ENCODE results near the gene TEX36. TPM values are rescaled to one million over a fixed set of nuclear protein-coding genes. Genes with fewer than 3 reads are reported as not detected.
"Not testable (repeated sequence)": the region's sequence is repeated elsewhere in the genome, so short reads cannot be mapped to it uniquely, and the experiment has no call there.

The TEX36 gene
- total RNA-seq, 2 donors from 2014 or later: not detected

DNA sequence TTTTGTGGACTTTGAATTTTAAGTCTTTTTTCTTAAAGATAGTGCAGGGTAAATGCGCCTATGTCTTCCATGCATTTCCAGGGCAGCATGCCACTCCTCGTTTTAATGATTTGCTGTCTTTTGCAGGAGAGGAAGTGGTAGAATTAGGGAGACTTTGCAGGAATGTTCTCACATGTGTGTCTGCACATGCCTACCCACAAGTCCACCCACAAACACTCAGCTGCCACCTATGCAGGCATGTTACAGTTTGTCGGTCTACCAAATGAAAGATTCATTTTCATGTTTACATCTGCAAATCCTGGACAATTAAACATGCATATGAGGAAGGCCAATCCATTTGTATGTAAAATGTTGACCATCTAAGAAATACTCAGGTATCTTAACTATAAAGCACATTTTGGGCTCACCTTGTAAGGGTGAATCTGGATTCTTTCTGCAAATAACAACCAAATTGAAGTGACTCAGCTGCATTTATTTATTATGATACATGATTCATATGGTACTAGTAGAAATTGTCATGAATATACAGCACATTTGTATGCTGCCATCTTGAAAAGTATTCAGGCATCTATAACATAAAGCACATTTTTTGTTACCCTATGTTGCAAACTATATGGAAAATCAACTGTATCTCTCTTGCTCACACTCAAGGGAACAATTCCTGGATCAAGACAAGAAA lies 4.7 kb upstream of the TEX36 start:
- ATAC-seq (replicated peaks in 1 of 2): no peak
- DNase-seq: no peak
- no peaks in the 10 kb centered on the region for H3K27me3 Mint-ChIP-seq (ENCODE audit: low read depth)

DNA sequence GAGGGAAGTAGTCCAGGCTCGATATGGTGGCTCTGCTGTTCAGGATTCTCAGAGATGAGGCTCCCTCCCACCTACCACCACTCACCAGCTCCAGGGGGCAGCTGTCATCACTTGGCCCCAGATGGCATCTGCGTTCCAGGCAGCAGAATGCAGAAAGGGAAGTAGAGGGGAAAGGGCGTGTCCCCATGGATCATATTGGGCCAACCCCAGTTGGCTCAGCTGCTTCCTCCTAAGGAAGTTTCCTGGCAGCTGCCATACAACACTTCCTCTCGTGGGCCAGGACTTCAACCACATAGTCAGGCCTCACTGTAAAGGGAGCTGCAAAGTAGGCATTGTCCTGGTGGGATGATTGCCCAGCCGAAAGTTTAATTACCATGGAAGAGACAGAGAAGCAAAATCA lies 1.6 kb upstream of the TEX36 start:
- Mint-ChIP-seq H3K27ac (no peak overlapping the region), H3K27me3 (ENCODE audit: low read depth) (peaks cover 8% of the 10 kb centered on the region), H3K36me3 (ENCODE audit: insufficient read depth in 2 of 2) (peaks cover 2% of the 10 kb centered on the region in 2 donors), H3K4me3 (no peak overlapping the region), H3K9me3 (peaks cover 2% of the 10 kb centered on the region in 2 donors), H3K4me1 (ENCODE audit: low read depth) (no peaks in the 10 kb centered on the region)
- DNase-seq (no peak), ATAC-seq (replicated peaks in 1 of 2) (no peak)

More for the DNA sequence above, 4.7 kb upstream of the TEX36 start:
- Mint-ChIP-seq H3K4me3 (no peak overlapping the region), H3K4me1 (ENCODE audit: low read depth) (no peaks in the 10 kb centered on the region), H3K36me3 (ENCODE audit: insufficient read depth in 2 of 2) (no peaks in the 10 kb centered on the region), H3K27ac (no peak overlapping the region), H3K9me3 (no peaks in the 10 kb centered on the region)

DNA sequence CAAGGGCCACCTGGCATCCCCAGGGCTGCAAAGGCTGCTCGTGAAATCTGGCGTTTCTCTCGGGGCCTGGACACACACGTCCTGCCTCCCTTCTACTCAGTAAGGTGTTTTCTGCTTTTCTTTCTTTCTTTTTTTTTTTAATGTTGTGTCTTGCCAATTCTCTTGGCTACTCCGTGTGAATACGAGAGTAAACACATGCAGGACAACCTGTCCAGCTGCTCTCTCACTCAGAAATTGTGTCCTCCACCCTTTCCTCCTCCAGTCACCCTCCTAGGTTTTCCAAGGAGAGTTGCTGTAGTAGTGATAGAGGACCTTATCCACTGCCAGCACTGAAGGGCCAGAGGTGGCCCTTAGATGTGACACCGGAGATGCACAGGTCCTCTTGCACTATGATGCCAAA lies 858 bp upstream of the TEX36 start:
- no peak for ATAC-seq (replicated peaks in 1 of 2)
- H3K4me1 Mint-ChIP-seq (ENCODE audit: low read depth): no peaks in the 10 kb centered on the region
- peaks cover 2 to 3% of the 10 kb centered on the region in 2 donors for H3K36me3 Mint-ChIP-seq (ENCODE audit: insufficient read depth in 2 of 2)

DNA sequence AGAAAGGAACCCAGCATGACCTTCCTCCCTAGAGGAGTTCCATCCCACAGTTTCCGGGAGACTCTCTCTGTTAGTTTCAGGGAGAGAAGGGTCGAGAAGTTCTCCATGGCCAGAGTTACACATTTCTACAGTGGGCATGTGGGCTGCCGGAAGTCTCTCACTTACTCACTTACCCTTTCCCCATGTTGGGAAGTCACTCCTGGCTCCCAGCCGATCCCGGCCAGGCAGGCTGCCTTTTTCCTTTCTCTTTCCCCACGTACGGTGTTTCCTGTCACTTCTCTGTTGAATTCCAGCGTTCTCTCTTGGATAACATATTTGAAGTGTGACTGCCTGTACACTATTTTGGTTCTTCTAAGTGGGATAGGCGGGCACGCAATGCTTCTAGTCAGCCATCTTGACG lies 3.5 kb downstream of the TEX36 start:
- no peak for ATAC-seq (replicated peaks in 1 of 2)
- Mint-ChIP-seq H3K36me3 (ENCODE audit: insufficient read depth in 2 of 2) (peaks cover 7 to 10% of the 10 kb centered on the region in 2 donors), H3K4me3 (no peak overlapping the region), H3K27ac (no peak overlapping the region), H3K9me3 (peaks cover 10 to 19% of the 10 kb centered on the region in 2 donors), H3K27me3 (ENCODE audit: low read depth) (peaks cover 8% of the 10 kb centered on the region), H3K4me1 (ENCODE audit: low read depth) (no peaks in the 10 kb centered on the region)
- no peak for DNase-seq

More for the DNA sequence above, 858 bp upstream of the TEX36 start:
- Mint-ChIP-seq H3K27me3 (ENCODE audit: low read depth) (peaks cover 8% of the 10 kb centered on the region), H3K27ac (no peak overlapping the region), H3K9me3 (peaks cover 2 to 4% of the 10 kb centered on the region in 2 donors), H3K4me3 (no peak overlapping the region)
- no peak for DNase-seq

DNA sequence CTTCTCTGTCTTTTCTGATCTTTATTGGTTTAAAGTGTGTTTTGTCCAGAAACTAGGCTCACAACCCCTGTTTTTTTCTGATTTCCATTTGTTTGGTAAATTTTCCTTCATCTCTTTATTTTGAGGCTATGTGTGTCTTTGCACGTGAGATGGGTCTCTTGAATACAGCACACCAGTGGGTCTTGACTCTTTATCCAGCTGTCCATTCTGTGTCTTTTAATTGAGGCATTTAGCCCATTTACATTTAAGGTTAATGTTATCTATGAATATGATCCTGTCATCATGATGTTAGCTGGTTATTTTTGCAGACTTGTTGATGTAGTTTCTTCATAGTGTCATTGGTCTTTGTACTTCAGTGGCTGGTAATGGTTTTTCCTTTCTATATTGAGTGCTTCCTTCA lies 10.1 kb downstream of the TEX36 start:
- Mint-ChIP-seq H3K9me3 (peaks cover 17 to 23% of the 10 kb centered on the region in 2 donors), H3K36me3 (ENCODE audit: insufficient read depth in 2 of 2) (peaks cover 4 to 11% of the 10 kb centered on the region in 2 donors), H3K4me3 (no peak overlapping the region), H3K27me3 (ENCODE audit: low read depth) (peaks cover 30% of the 10 kb centered on the region), H3K27ac (no peak overlapping the region), H3K4me1 (ENCODE audit: low read depth) (no peaks in the 10 kb centered on the region)
- ATAC-seq (replicated peaks in 1 of 2) (no peak), DNase-seq (no peak)

DNA sequence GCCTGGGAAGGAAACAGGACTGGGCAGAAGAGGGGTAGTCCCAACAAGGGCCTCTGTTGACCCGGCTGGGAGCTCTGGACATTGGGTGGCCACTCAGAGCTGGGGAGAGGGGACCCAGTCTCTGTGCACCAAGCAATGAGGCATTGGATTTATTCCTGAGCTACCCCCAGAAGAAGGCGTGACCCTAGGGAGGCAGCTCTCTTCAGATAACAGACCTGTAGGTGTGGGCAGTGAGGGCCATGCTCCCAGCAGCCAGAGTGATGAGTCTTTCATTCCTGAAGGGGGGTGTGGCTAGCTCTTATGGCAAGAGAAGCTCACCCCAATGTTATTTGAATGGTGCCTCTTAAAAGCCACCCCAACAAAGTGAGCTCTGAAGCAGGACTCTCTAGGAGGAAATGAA lies 20.4 kb downstream of the TEX36 start:
- no peak for ATAC-seq (replicated peaks in 1 of 2)
- DNase-seq: no peak
- no peaks in the 10 kb centered on the region for H3K4me1 Mint-ChIP-seq (ENCODE audit: low read depth)
- no peak overlapping the region for H3K4me3 Mint-ChIP-seq
- H3K27me3 Mint-ChIP-seq (ENCODE audit: low read depth): peaks cover 8% of the 10 kb centered on the region
- H3K36me3 Mint-ChIP-seq (ENCODE audit: insufficient read depth in 2 of 2): no peaks in the 10 kb centered on the region
- H3K27ac Mint-ChIP-seq: no peak overlapping the region
- H3K9me3 Mint-ChIP-seq: no peaks in the 10 kb centered on the region

DNA sequence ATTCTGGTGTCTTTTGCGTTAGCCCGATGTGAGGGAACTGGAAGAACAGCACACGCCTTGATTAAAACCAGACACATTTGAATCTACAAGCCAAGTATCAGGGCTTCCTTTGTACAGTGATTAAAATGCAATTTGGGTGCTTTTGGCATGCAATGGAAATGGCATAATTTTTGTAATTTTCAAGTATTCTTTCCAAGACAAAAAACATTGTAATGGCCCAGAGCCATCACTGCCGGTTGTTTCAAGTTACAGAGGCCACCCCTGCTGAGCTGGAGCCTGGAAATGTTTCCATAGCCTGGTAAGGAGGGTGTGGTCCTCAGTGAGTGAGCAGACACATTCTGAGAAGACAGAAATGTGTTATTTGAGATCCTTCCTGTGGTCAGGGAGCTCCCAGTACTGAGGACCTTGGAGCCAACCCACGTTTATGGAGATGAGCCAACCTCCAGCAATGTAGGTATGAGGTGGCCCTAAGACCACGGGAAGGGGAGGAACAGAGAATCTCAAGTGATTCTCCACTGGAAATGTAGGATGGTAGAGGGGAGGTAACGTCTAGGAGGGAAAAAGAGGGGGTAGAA lies 20.9 kb downstream of the TEX36 start:
- ATAC-seq (replicated peaks in 1 of 2) (no peak), DNase-seq (no peak)
- Mint-ChIP-seq H3K4me1 (ENCODE audit: low read depth) (no peaks in the 10 kb centered on the region), H3K4me3 (no peak overlapping the region), H3K9me3 (no peaks in the 10 kb centered on the region), H3K27ac (no peak overlapping the region), H3K36me3 (ENCODE audit: insufficient read depth in 2 of 2) (no peaks in the 10 kb centered on the region), H3K27me3 (ENCODE audit: low read depth) (peaks cover 13% of the 10 kb centered on the region)

DNA sequence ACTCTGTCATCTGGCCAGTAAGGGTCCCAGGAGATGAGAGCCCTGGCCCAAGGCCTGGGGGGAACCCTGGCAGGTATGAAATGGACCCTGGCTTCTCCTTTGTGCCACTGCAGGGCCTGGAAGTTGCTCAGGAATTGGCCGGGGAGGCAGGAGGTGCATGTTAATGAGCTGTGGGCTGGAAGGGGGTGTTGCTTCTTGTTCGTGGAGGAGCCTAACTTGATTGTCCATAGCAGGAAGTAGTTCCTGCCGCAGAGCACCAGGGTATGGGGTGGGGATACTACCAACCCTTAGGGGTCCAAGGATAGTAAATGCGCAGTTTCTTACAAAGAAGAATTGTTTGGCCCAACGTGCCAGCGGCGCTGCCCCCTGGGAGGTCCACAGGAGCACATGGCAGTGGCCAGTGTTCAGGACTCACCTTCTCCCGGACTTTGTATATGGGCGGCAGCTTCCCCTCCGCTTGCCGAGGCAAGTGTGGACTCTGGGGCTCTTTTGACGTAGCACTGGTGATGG lies 21.5 kb downstream of the TEX36 start:
- peaks cover 17% of the 10 kb centered on the region for H3K27me3 Mint-ChIP-seq (ENCODE audit: low read depth)
- ATAC-seq (replicated peaks in 1 of 2): no peak
- no peak for DNase-seq

DNA sequence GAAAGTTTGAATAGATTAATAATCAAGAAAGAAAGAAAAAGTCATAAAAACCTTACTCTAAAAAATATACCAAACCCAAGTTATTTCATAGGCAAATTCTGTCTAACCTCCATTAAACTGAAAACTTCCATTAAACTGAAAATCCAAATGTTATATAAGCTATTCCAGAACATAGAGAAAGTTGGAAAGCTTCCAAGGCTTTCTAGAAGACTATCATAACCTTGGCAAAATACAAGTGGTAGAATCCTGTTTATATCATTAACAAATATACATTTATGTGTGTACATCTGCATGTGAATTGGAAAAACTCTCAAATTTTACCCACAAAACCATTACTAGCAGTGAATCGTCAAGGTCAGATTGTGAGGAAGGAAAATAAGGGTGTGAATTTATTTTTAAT lies 23.9 kb downstream of the TEX36 start:
- Mint-ChIP-seq H3K4me1 (ENCODE audit: low read depth) (no peaks in the 10 kb centered on the region), H3K4me3 (no peak overlapping the region), H3K36me3 (ENCODE audit: insufficient read depth in 2 of 2) (no peaks in the 10 kb centered on the region), H3K27me3 (ENCODE audit: low read depth) (peaks cover 10% of the 10 kb centered on the region), H3K9me3 (no peaks in the 10 kb centered on the region), H3K27ac (no peak overlapping the region)
- no peak for DNase-seq
- ATAC-seq (replicated peaks in 1 of 2): no peak

More for the DNA sequence above, 21.5 kb downstream of the TEX36 start:
- H3K27ac Mint-ChIP-seq: no peak overlapping the region
- H3K9me3 Mint-ChIP-seq: no peaks in the 10 kb centered on the region
- no peaks in the 10 kb centered on the region for H3K36me3 Mint-ChIP-seq (ENCODE audit: insufficient read depth in 2 of 2)
- H3K4me1 Mint-ChIP-seq (ENCODE audit: low read depth): no peaks in the 10 kb centered on the region
- no peak overlapping the region for H3K4me3 Mint-ChIP-seq

DNA sequence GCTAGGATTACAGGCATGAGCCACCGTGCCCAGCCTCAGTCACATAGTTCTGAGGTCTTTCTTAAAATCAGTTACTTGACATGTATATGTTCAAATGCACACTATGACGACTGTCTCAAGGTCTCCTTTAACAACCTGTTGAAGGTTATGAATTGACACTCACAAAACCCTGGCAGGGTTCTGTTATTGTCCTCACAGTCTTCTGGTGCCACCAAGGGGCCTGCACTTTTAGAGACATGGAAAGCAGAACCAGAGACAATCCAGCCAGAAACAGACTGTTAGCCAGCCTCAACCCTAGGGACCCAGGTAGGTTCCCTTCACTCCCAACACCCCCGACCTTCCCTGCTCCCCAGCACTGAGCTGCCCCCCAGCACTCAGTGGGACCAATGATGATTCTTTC lies 26.4 kb downstream of the TEX36 start:
- H3K27ac Mint-ChIP-seq: no peak overlapping the region

DNA sequence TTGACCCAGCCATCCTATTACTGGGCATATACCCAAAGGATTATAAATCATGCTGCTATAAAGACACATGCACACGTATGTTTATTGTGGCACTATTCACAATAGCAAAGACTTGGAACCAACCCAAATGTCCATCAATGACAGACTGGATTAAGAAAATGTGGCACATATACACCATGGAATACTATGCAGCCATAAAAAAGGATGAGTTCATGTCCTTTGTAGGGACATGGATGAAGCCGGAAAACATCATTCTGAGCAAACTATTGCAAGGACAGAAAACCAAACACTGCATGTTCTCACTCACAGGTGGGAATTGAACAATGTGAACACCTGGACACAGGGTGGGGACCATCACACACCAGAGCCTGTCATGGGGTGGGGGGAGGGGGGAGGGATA lies 29.9 kb downstream of the TEX36 start:
- H3K27me3 Mint-ChIP-seq (ENCODE audit: low read depth); H3K4me3 Mint-ChIP-seq; H3K9me3 Mint-ChIP-seq; H3K4me1 Mint-ChIP-seq (ENCODE audit: low read depth); H3K36me3 Mint-ChIP-seq (ENCODE audit: insufficient read depth in 2 of 2); ATAC-seq (replicated peaks in 1 of 2); H3K27ac Mint-ChIP-seq; DNase-seq: not testable (repeated sequence)

More for the DNA sequence above, 26.4 kb downstream of the TEX36 start:
- no peak overlapping the region for H3K4me3 Mint-ChIP-seq
- H3K27me3 Mint-ChIP-seq (ENCODE audit: low read depth): peaks cover 10% of the 10 kb centered on the region
- no peak for ATAC-seq (replicated peaks in 1 of 2)
- no peaks in the 10 kb centered on the region for H3K9me3 Mint-ChIP-seq
- no peaks in the 10 kb centered on the region for H3K4me1 Mint-ChIP-seq (ENCODE audit: low read depth)
- DNase-seq: no peak
- no peaks in the 10 kb centered on the region for H3K36me3 Mint-ChIP-seq (ENCODE audit: insufficient read depth in 2 of 2)

DNA sequence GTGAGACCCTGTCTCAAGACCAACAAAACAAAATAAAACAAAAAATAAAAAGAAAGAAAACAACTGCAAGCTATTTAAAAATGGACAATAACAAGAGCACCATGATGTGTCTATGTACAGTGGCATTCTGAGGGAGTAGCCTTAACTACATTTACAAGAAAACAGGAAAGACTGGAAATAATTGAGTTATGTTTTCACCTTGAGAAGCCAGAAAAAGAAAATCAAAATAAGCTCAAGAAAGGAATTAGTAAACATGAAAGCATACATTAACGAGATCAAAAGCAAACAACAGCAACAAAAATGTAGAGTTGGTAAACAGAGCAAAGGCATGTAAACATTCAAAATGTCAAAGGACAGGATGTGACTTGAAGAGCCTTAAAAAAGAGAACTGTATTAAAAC lies 36.7 kb downstream of the TEX36 start:
- Mint-ChIP-seq H3K36me3 (ENCODE audit: insufficient read depth in 2 of 2) (no peaks in the 10 kb centered on the region), H3K27ac (no peak overlapping the region)

DNA sequence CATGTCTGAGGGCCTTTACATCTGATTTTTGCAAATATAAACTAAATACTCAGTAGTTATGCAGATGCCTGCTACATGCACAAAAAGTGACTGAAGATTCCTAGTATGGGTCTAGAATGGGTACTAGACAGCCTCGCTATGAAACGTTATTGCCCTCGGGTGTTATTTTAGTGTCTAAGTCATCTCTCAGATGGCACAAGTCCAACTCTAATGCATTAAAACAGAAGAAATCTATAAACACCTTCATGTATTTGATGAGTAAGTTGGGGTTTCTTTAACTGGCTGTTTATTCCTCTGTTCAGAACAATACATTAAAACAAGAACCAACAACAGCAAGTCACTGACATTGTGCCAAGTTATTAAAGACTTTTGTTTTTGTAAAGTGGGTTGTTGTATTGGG lies 41.6 kb downstream of the TEX36 start:
- Mint-ChIP-seq H3K4me1 (ENCODE audit: low read depth) (no peaks in the 10 kb centered on the region), H3K9me3 (peaks cover 0 to 1% of the 10 kb centered on the region in 2 donors), H3K27ac (no peak overlapping the region), H3K4me3 (no peak overlapping the region), H3K36me3 (ENCODE audit: insufficient read depth in 2 of 2) (no peaks in the 10 kb centered on the region), H3K27me3 (ENCODE audit: low read depth) (peaks cover 12% of the 10 kb centered on the region)
- ATAC-seq (replicated peaks in 1 of 2) (no peak), DNase-seq (no peak)

More for the DNA sequence above, 36.7 kb downstream of the TEX36 start:
- no peak for ATAC-seq (replicated peaks in 1 of 2)
- peaks cover 7% of the 10 kb centered on the region for H3K27me3 Mint-ChIP-seq (ENCODE audit: low read depth)
- H3K4me1 Mint-ChIP-seq (ENCODE audit: low read depth): no peaks in the 10 kb centered on the region
- H3K4me3 Mint-ChIP-seq: no peak overlapping the region
- no peak for DNase-seq
- H3K9me3 Mint-ChIP-seq: peaks cover 2 to 3% of the 10 kb centered on the region in 2 donors

DNA sequence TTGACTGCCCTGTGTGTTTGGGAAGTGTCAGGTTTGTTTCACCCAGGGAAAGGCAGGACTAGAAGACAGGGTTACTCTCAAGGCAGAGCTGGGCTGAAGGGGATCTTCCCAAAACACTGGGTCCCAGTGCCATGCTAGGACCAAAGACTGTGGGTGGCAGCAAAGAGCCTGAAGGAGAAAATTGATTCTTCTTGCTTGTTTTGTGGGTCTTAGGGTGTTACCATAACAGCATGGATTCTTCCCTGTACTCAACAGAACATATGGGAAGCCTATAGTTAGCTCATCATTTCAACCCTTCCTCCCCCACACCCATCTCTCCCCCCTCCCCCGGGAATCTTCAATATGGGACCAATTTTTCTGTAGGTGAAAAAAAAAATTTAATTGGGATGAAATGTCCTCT lies 42.3 kb downstream of the TEX36 start:
- ATAC-seq (replicated peaks in 1 of 2): no peak
- Mint-ChIP-seq H3K27me3 (ENCODE audit: low read depth) (peaks cover 12% of the 10 kb centered on the region), H3K9me3 (no peaks in the 10 kb centered on the region), H3K36me3 (ENCODE audit: insufficient read depth in 2 of 2) (no peaks in the 10 kb centered on the region), H3K4me3 (no peak overlapping the region), H3K4me1 (ENCODE audit: low read depth) (no peaks in the 10 kb centered on the region), H3K27ac (no peak overlapping the region)
- DNase-seq: no peak

All from activated T-cell treated with anti-CD3 and anti-CD28 coated beads, Interleukin-2, amount 50 U/mL, for 72 hours (primary cell).